ENCODE measurements around the gene CA12. TPM values are rescaled to one million over a fixed set of nuclear protein-coding genes. Genes with fewer than 3 reads are reported as not detected.
"Not testable (repeated sequence)": the region's sequence is repeated elsewhere in the genome, so short reads cannot be mapped to it uniquely, and the experiment has no call there.

CA12 gene
- polyA plus RNA-seq, 4 donors, result 0.27 to 24.8 (median 1.8) TPM; not detected in 1

- Histone ChIP-seq H3K27ac (ENCODE audit: low read depth in 1 of 3, low read length in 2 of 3) (no peak overlapping the region), H3K4me3 (ENCODE audit: low read depth in 1 of 3, low read length in 3 of 3) (no peak overlapping the region), H3K9me3 (ENCODE audit: control insufficient read depth in 2 of 2, insufficient read depth in 1 of 2, low read depth in 1 of 2, low read length in 1 of 2) (no peaks in the 10 kb centered on the region), H3K27me3 (ENCODE audit: control insufficient read depth in 3 of 3, insufficient read depth in 3 of 3, low read length in 3 of 3) (no peaks in the 10 kb centered on the region), H3K36me3 (ENCODE audit: control insufficient read depth in 3 of 3, insufficient read depth in 2 of 3, low read depth in 1 of 3, low read length in 3 of 3) (no peaks in the 10 kb centered on the region), H3K4me1 (ENCODE audit: control insufficient read depth in 3 of 3, insufficient read depth in 2 of 3, low read depth in 1 of 3, low read length in 2 of 3) (peaks cover 0 to 6% (median 0%) of the 10 kb centered on the region in 3 donors)
- DNase-seq, result no peak
- WGBS, 3 donors, result 70 to 75% (median 74%) methylated on average over 6 of the region's 6 CpGs
- FAIRE-seq, result no peak
These were observed 34.4 kb downstream of the CA12 start for GRCh38 chr15:63347074-63347857.

GRCh38 chr15:63345391-63345752 lies 36.3 kb downstream of the CA12 start:
- WGBS, 3 donors, result 87 to 92% (median 92%) methylated on average over 14 of the region's 14 CpGs
- H3K27me3 ChIP-seq (ENCODE audit: control insufficient read depth in 3 of 3, insufficient read depth in 3 of 3, low read length in 3 of 3), result no peaks in the 10 kb centered on the region
- FAIRE-seq (no peak), DNase-seq (no peak)
- no peak overlapping the region for H3K4me3 ChIP-seq (ENCODE audit: low read depth in 1 of 3, low read length in 3 of 3)
- H3K9me3 ChIP-seq (ENCODE audit: control insufficient read depth in 2 of 2, insufficient read depth in 1 of 2, low read depth in 1 of 2, low read length in 1 of 2), result no peaks in the 10 kb centered on the region
- H3K4me1 ChIP-seq (ENCODE audit: control insufficient read depth in 3 of 3, insufficient read depth in 2 of 3, low read depth in 1 of 3, low read length in 2 of 3), result peaks cover 0 to 6% (median 0%) of the 10 kb centered on the region in 3 donors
- H3K27ac ChIP-seq (ENCODE audit: low read depth in 1 of 3, low read length in 2 of 3), result no peak overlapping the region
- peaks cover 0 to 5% (median 0%) of the 10 kb centered on the region in 3 donors for H3K36me3 ChIP-seq (ENCODE audit: control insufficient read depth in 3 of 3, insufficient read depth in 2 of 3, low read depth in 1 of 3, low read length in 3 of 3)

DNA sequence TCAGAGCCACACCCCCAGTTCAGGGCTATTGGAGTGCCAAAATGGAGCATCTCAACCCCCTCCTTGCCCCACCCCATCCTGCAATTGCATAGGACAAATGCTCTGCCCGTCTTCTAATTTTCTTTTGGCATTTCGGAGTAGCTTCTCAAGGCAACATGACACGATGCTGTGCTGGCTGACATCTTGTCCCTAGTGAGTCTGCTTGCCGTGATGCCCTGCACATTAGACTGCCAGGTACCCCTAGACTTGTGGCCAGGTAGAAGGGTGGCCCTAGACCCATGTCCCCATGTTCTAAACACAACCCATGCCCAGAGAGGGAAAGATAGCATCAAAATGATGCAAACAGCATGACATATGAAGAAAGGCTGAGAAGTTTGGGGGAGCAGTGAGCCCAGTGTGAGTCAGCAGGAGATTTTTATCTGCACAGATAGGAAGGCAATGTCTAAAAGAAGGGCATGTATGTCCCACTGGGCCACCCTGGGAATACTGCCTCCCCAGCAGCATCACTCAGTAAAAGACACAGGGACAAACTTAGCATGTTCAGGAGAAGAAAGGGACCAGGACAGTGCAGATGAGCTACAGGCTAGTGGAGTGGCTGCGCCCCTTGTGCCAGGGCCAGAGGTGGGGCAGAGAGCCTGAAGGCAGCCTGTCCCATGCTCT lies 36.8 kb downstream of the CA12 start:
- DNase-seq, result no peak
- peaks cover 0 to 5% (median 0%) of the 10 kb centered on the region in 3 donors for H3K36me3 ChIP-seq (ENCODE audit: control insufficient read depth in 3 of 3, insufficient read depth in 2 of 3, low read depth in 1 of 3, low read length in 3 of 3)
- no peaks in the 10 kb centered on the region for H3K27me3 ChIP-seq (ENCODE audit: control insufficient read depth in 3 of 3, insufficient read depth in 3 of 3, low read length in 3 of 3)
- H3K4me1 ChIP-seq (ENCODE audit: control insufficient read depth in 3 of 3, insufficient read depth in 2 of 3, low read depth in 1 of 3, low read length in 2 of 3), result peaks cover 0 to 6% (median 0%) of the 10 kb centered on the region in 3 donors
- no peak overlapping the region for H3K4me3 ChIP-seq (ENCODE audit: low read depth in 1 of 3, low read length in 3 of 3)
- H3K9me3 ChIP-seq (ENCODE audit: control insufficient read depth in 2 of 2, insufficient read depth in 1 of 2, low read depth in 1 of 2, low read length in 1 of 2), result no peaks in the 10 kb centered on the region
- no peak for FAIRE-seq
- H3K27ac ChIP-seq (ENCODE audit: low read depth in 1 of 3, low read length in 2 of 3), result no peak overlapping the region
- WGBS, 3 donors, result 89 to 94% (median 89%) methylated on average over 5 of the region's 5 CpGs

DNA sequence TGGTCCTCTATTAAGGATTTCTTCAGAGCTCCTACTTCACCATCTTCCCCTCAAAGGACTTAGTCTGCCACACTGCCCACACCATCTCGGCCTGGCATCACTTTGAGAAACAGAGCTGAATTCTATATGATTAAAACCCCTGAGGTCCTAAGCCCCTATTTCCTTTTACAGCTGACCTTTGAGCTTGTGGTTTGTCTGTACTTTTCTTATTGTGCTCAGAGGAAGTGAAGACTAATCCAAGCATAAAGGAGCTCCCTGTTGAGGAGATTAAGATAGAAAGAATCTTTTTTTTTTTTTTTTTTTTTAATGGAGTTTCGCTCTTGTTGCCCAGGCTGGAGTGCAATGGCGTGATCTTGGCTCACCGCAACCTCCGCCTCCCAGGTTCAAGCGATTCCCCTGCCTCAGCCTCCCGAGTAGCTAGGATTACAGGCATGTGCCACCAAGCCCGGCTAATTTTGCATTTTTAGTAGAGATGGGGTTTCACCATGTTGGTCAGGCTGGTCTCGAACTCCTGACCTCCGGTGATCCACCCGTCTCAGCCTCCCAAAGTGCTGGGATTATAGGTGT lies 38.6 kb downstream of the CA12 start:
- not testable (repeated sequence) for H3K4me3 ChIP-seq (ENCODE audit: low read depth in 1 of 3, low read length in 3 of 3); H3K9me3 ChIP-seq (ENCODE audit: control insufficient read depth in 2 of 2, insufficient read depth in 1 of 2, low read depth in 1 of 2, low read length in 1 of 2); DNase-seq; H3K4me1 ChIP-seq (ENCODE audit: control insufficient read depth in 3 of 3, insufficient read depth in 2 of 3, low read depth in 1 of 3, low read length in 2 of 3); H3K27me3 ChIP-seq (ENCODE audit: control insufficient read depth in 3 of 3, insufficient read depth in 3 of 3, low read length in 3 of 3); H3K27ac ChIP-seq (ENCODE audit: low read depth in 1 of 3, low read length in 2 of 3); FAIRE-seq; H3K36me3 ChIP-seq (ENCODE audit: control insufficient read depth in 3 of 3, insufficient read depth in 2 of 3, low read depth in 1 of 3, low read length in 3 of 3)
- 90 to 94% (median 90%) methylated on average over 9 to 10 of the region's 11 CpGs for WGBS, 3 donors

DNA sequence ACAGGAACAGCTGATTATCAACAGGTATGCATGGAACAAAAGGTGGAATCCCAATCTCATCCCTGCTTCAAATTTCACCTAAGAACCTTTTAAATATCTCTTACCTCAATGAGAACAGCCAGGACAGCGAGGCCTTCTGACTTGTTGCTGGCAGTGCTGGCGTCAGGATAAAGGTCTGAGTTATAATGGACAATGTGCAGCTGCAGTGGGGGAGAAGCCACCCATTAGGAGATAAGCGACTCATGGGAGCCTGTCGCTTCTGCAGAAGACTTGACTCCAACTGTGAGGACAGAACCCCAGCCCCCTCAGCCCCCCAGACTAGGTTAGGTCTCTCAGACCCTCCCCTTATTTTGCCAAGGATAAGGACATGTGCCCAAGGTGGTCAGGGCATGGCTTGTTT lies 39.7 kb downstream of the CA12 start:
- no peak overlapping the region for H3K4me3 ChIP-seq (ENCODE audit: low read depth in 1 of 3, low read length in 3 of 3)
- H3K36me3 ChIP-seq (ENCODE audit: control insufficient read depth in 3 of 3, insufficient read depth in 2 of 3, low read depth in 1 of 3, low read length in 3 of 3), result peaks cover 0 to 9% (median 0%) of the 10 kb centered on the region in 3 donors
- H3K27me3 ChIP-seq (ENCODE audit: control insufficient read depth in 3 of 3, insufficient read depth in 3 of 3, low read length in 3 of 3), result no peaks in the 10 kb centered on the region
- H3K4me1 ChIP-seq (ENCODE audit: control insufficient read depth in 3 of 3, insufficient read depth in 2 of 3, low read depth in 1 of 3, low read length in 2 of 3), result no peaks in the 10 kb centered on the region
- FAIRE-seq (no peak), DNase-seq (no peak)
- H3K27ac ChIP-seq (ENCODE audit: low read depth in 1 of 3, low read length in 2 of 3), result no peak overlapping the region
- H3K9me3 ChIP-seq (ENCODE audit: control insufficient read depth in 2 of 2, insufficient read depth in 1 of 2, low read depth in 1 of 2, low read length in 1 of 2), result no peaks in the 10 kb centered on the region
- WGBS, 3 donors, result 85 to 94% (median 92%) methylated on average over 4 of the region's 4 CpGs

GRCh38 chr15:63340878-63341277 lies 40.8 kb downstream of the CA12 start:
- H3K4me1 ChIP-seq (ENCODE audit: control insufficient read depth in 3 of 3, insufficient read depth in 2 of 3, low read depth in 1 of 3, low read length in 2 of 3), result no peaks in the 10 kb centered on the region
- 87 to 95% (median 89%) methylated on average over 3 of the region's 3 CpGs for WGBS, 3 donors
- peaks cover 0 to 9% (median 0%) of the 10 kb centered on the region in 3 donors for H3K36me3 ChIP-seq (ENCODE audit: control insufficient read depth in 3 of 3, insufficient read depth in 2 of 3, low read depth in 1 of 3, low read length in 3 of 3)
- no peaks in the 10 kb centered on the region for H3K27me3 ChIP-seq (ENCODE audit: control insufficient read depth in 3 of 3, insufficient read depth in 3 of 3, low read length in 3 of 3)
- no peak overlapping the region for H3K27ac ChIP-seq (ENCODE audit: low read depth in 1 of 3, low read length in 2 of 3)
- H3K9me3 ChIP-seq (ENCODE audit: control insufficient read depth in 2 of 2, insufficient read depth in 1 of 2, low read depth in 1 of 2, low read length in 1 of 2), result no peaks in the 10 kb centered on the region
- no peak for FAIRE-seq
- H3K4me3 ChIP-seq (ENCODE audit: low read depth in 1 of 3, low read length in 3 of 3), result no peak overlapping the region
- no peak for DNase-seq

- no peaks in the 10 kb centered on the region for H3K4me1 ChIP-seq (ENCODE audit: control insufficient read depth in 3 of 3, insufficient read depth in 2 of 3, low read depth in 1 of 3, low read length in 2 of 3)
- H3K27me3 ChIP-seq (ENCODE audit: control insufficient read depth in 3 of 3, insufficient read depth in 3 of 3, low read length in 3 of 3), result no peaks in the 10 kb centered on the region
- DNase-seq (no peak), FAIRE-seq (no peak)
- 83 to 91% (median 84%) methylated on average over 8 of the region's 8 CpGs for WGBS, 3 donors
- peaks cover 0 to 9% (median 0%) of the 10 kb centered on the region in 3 donors for H3K36me3 ChIP-seq (ENCODE audit: control insufficient read depth in 3 of 3, insufficient read depth in 2 of 3, low read depth in 1 of 3, low read length in 3 of 3)
- H3K4me3 ChIP-seq (ENCODE audit: low read depth in 1 of 3, low read length in 3 of 3), result no peak overlapping the region
- no peaks in the 10 kb centered on the region for H3K9me3 ChIP-seq (ENCODE audit: control insufficient read depth in 2 of 2, insufficient read depth in 1 of 2, low read depth in 1 of 2, low read length in 1 of 2)
- H3K27ac ChIP-seq (ENCODE audit: low read depth in 1 of 3, low read length in 2 of 3), result no peak overlapping the region
These were observed 41.3 kb downstream of the CA12 start for GRCh38 chr15:63340353-63340752.

DNA sequence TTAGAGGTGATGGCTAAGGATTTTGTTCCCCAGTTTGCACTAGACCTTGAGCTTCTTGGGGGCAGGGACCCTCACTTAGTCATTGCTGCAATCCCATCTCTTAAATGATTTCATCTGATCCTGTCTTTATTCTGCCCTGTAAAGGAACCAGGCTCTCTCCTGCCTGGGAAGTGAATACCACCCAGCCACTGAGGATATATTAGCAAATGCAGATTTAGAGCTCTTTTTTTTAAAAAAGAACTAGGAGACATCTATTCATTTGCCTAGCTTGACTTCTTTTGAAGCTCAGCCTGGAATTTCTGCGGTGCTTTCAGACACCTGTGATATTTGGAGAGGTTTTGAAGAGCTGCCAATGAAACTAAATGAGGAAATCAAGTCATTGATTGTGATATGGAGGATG lies 41.8 kb downstream of the CA12 start:
- DNase-seq, result no peak
- Histone ChIP-seq H3K27ac (ENCODE audit: low read depth in 1 of 3, low read length in 2 of 3) (no peak overlapping the region), H3K36me3 (ENCODE audit: control insufficient read depth in 3 of 3, insufficient read depth in 2 of 3, low read depth in 1 of 3, low read length in 3 of 3) (peaks cover 0 to 9% (median 0%) of the 10 kb centered on the region in 3 donors), H3K4me1 (ENCODE audit: control insufficient read depth in 3 of 3, insufficient read depth in 2 of 3, low read depth in 1 of 3, low read length in 2 of 3) (no peaks in the 10 kb centered on the region), H3K27me3 (ENCODE audit: control insufficient read depth in 3 of 3, insufficient read depth in 3 of 3, low read length in 3 of 3) (no peaks in the 10 kb centered on the region), H3K4me3 (ENCODE audit: low read depth in 1 of 3, low read length in 3 of 3) (no peak overlapping the region), H3K9me3 (ENCODE audit: control insufficient read depth in 2 of 2, insufficient read depth in 1 of 2, low read depth in 1 of 2, low read length in 1 of 2) (no peaks in the 10 kb centered on the region)
- no peak for FAIRE-seq
- 62 to 77% (median 73%) methylated on average over 1 of the region's 1 CpG for WGBS, 3 donors
